Caki2 (cell line): ENCODE measurements around the gene NAGS. TPM values are rescaled to one million over a fixed set of nuclear protein-coding genes. Genes with fewer than 3 reads are reported as not detected.
"Not testable (repeated sequence)": the region's sequence is repeated elsewhere in the genome, so short reads cannot be mapped to it uniquely, and the experiment has no call there.

Source experiments
- DNase-seq: peaks from one replicate; pipeline ENCODE4 v3.0.0-alpha.2; 2015; ENCODE audit warnings: low read depth
- in situ Hi-C: cut with HindIII; loops from 2 replicates; pipeline ENCODE4 v1.10.0; 2016; ENCODE audit warnings: low sequenced_read_pairs, low pct_unique_long_range_greater_than_20kb, mixed read lengths
- total RNA-seq: library from RNA; depleted of rRNA; stranded (reverse); fragments of >200 nt; shearing (Covaris generic); gene quantifications from 2 replicates; pipeline ENCODE4 v1.2.3, GENCODE V29; 2014; ENCODE audit warnings: low replicate concordance; rRNA removed

The NAGS gene, protein sequence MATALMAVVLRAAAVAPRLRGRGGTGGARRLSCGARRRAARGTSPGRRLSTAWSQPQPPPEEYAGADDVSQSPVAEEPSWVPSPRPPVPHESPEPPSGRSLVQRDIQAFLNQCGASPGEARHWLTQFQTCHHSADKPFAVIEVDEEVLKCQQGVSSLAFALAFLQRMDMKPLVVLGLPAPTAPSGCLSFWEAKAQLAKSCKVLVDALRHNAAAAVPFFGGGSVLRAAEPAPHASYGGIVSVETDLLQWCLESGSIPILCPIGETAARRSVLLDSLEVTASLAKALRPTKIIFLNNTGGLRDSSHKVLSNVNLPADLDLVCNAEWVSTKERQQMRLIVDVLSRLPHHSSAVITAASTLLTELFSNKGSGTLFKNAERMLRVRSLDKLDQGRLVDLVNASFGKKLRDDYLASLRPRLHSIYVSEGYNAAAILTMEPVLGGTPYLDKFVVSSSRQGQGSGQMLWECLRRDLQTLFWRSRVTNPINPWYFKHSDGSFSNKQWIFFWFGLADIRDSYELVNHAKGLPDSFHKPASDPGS
- 1.5 and 3.0 TPM in 2 replicates for total RNA-seq

DNA sequence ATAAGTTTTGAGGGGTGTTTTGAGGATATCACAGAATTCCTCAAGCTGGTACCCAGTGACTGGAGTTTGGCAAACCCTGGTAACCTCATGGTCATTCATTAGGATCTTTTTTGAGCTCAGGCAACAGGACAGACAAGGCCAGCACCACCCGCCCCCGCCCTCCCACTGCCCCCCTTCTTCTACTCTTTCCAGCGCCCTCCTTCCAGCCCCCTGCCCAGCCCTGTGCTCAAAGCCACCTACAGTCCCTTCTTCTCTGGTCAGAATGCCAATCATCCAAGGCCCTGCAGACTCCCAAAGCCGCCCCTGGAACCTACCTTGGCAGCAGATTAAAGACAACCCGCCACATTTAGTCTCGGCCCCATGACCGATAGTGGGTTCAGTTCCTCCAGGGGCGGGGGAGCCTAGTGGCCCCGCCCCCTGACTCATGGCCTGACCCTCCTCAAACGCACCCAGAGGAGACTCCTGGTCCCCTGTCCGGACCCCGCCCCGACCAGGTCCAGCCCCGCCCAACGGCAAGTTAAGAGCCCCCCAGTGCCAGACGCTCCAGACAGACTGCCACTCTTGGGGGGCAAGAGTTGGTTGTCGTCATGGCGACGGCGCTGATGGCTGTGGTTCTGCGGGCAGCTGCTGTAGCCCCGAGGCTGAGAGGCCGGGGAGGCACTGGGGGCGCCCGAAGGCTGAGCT, at the start of gene NAGS:
Gene NAGS (plus strand): TSS at position 546 of the 684 bp plus-strand sequence. CDS start 42 bp downstream, at position 588.
- DNase-seq = no peak
- in situ Hi-C loops = no loop called here

GRCh38 chr17:43956222-43956621, 48.2 kb upstream of the NAGS start:
- no peak for DNase-seq
- in situ Hi-C loops = no loop called here

- in situ Hi-C loops = no loop called here
- peak; percentile 24 for DNase-seq
Observed at GRCh38 chr17:43958748-43959352, 45.6 kb upstream of the NAGS start.

GRCh38 chr17:43961292-43961691, 43.1 kb upstream of the NAGS start:
- in situ Hi-C loops, DNase-seq: not testable (repeated sequence)

DNA sequence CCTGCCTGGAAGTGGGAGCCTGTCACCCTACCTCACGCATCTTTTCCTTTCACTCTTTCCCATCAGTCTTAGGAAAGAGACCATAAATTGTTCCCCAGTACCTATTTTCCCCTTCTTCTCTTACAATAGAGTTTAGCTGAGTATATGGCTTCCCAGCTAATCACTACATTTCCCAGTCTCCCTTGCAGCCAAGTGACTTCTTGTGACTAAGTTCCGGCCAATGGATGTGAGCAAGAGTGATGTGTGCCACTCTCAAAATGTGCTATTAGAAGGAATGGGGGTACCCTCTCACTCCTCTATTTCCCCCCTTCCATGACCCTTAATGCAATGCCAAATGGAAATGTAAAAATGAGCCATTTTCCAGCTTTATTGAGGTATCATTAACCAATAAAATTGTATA, 42.5 kb upstream of the NAGS start:
- in situ Hi-C loops = no loop called here
- DNase-seq = no peak

DNA sequence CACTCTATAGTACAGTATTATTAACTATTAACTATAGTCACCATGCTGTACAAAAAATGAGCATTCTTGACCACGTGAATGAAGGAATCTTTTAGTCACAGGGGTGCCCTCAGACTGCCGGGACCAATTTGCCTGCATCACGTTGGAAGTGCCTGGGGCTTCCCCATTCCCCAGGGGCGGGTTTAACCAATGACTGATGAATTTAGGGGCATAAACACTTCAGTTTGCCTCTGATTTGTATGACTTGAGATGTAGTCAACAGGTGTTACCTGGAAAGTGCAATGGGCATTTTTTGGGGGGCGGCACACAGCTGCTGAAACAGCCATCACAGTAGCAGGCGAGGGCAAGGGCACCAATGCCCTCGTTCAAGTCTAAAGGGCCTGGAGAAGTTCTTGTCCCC, 41.9 kb upstream of the NAGS start:
- DNase-seq = no peak
- in situ Hi-C loops = no loop called here

DNA sequence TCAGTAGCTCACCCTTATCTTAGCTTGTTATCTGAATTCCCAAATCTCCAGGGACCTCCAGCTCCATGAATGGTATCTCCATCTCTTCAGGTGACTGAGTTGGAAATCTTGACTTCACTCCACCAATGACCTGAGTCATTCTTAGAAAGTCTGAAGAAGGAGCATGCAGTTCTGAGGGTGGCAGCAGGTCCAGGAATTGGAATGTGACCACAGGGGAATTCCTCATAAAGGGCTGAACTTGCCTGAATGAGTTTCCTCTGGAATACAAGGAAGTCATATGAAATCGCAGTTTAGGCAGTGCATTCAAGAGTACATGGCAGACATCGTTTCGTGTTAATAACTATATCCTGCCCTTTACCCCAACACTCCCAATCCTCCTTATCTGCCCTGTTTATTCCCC, 38.1 kb upstream of the NAGS start:
- DNase-seq = peak; percentile 70
- in situ Hi-C loops = no loop called here

DNA sequence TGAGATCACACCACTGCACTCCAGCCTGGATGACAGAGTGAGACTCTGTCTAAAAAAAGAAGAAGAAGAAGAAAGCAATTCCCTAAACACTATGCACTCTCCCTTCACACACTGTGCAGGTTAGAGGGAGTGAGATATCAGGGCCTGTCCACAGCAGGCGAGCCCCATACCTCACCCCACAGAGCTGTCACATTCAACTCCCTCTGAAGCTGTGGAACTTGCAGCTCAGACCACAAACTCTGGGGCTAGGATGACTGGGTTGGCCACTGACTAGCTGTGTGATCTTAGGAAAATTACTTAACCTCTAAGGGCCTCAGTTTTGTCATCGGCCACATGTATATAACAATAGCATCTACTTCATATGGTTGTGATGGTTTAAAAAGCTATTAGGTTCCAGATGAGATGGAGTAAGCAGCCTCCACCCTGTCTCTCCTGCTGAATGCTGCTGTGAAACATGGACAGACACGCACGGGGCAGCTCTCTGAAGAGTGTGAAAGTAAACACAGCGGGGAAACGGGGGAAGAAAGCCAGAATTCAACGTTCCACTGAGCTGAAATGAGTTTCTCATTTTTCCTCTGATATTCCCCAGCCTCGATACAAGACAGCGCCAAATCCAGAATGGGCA, 37.1 kb upstream of the NAGS start:
- in situ Hi-C loops = no loop called here
- no peak for DNase-seq

DNA sequence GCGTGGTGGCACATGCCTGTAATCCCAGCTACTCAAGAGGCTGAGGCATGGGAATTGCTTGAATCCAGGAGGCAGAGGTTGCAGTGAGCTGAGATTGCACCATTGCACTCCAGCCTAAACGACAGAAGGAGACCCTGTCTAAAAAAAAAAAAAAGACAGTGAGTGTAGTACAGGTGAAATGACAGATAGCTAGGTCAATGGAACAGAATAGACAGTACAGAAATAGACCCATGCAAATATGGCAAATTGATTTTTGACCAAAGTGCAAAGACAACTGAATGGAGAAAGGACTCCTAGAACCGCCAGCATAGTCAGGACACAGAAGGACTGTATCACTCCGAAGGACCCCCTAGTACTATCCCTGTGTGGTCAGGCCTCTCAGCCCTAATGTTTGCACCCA, 34.1 kb upstream of the NAGS start:
- no peak for DNase-seq
- in situ Hi-C loops = no loop called here

- DNase-seq, in situ Hi-C loops: not testable (repeated sequence)
Observed at GRCh38 chr17:43971436-43971835, 33.0 kb upstream of the NAGS start.

DNA sequence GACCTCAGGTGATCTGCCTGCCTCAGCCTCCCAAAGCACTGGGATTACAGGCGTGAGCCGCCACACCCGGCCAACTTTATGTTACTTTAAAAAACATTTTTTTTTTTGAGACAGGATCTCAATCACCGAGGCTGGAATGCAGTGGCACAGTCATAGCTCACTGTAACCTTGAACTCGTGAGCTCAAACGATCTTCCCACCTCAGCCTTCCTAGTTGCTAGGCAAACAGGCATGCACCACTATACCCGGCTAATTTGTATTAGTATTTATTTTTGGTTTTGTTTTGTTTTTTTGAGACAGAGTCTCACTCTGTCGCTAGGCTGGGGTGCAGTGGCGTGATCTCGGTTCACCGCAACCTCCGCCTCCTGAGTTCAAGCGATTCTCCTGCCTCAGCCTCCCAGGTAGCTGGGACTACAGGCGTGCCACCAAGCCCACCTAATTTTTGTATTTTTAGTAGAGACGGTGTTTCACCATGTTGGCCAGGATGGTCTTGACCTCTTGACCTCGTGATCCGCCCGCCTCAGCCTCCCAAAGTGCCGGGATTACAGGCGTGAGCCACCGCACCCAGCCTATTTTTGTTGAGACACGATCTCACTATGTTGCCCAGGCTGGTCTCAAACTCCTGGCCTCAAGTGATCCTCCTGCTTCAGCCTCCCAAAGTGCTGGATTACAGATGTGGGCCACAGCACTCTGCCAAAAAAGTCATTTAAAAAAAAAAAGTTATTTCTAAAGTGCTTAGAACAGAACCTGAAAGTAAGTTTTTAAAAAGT, 31.8 kb upstream of the NAGS start:
- in situ Hi-C loops, DNase-seq: not testable (repeated sequence)

DNA sequence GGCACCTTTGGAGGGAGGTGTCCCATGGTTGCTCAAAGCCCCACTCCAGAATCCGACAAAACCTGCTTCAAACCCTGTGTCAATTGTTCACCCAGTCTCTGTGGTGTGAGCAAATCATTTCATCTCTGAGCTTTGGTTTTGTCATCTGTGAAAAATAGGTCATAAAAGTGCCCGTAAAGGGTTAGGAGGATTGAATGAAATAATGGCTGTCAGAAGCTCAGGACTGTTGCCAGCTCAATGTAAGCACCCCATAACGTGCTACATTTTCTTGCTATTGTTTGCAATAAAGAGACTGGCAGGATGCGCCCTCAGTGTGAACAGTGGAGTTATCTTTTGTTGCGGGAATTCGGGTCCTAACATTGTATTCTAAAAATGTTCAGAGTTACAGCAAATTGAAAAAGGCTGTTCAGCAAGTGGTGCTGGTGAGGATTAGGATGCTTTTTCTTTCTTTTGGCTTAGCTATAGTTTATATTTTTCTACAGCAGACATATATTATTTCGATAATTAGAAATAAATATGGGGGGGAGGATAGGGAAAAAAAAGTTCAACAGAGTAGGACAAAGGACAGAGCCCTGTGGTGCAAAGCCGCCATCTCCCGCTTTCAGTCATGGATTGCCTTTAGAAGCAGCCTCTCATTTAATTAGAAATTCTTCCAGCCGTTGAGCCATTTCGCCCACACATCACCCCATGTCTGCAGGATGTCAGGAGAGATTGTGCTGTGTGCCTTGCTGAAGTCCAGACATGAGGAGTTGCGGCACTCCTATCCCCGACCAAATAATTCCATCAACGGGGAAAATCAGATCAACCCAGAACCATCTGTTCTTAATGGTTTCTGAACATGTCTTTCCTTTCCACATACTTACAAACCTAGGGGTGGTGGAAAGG, 29.8 kb upstream of the NAGS start:
- DNase-seq = no peak
- in situ Hi-C loops = no loop called here

GRCh38 chr17:43975898-43976297, 28.5 kb upstream of the NAGS start:
- in situ Hi-C loops = no loop called here

DNA sequence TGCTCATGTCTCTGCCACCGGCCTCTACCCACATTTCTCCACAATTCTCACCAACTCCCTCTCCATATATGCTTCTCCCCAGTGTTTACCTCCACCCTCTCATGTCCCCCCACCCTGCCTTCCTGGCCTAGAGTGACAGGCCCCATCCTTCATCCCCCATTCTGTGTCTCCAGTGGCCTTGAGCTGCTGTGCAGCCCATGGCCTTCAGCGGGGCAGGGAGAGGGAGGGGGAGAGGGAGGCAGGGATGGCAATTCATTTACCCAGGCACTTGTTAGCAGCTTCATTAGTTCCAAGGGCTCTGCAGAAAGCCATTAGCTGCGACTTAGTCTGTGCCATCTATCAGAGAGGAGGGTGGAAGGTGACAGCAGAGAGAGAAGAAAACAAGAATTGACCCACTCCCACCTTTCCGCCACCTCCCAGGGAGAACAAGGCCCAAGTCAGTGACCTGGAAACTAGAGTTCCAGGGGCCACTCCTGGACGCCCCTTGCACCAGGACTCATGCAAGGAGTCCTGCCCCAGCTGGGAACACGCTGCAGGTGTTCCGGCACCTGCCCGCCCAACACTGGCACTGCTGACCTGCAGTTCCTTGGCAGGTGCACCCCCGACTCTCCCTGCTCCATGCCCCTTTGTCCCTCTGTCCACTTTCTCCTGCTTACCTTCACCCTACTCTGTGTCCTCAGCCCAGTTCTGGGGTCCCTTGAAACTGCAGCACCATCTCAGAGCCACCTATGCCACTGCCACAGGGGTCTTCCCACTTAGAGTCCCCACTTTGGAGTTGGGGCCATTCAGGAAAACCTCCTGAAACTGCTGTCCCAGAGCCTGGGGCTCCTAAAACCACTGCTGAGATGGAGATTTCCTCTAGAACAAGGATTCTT, 27.2 kb upstream of the NAGS start:
- in situ Hi-C loops = no loop called here
- DNase-seq = no peak

More at GRCh38 chr17:43975898-43976297, 28.5 kb upstream of the NAGS start:
- DNase-seq = no peak

DNA sequence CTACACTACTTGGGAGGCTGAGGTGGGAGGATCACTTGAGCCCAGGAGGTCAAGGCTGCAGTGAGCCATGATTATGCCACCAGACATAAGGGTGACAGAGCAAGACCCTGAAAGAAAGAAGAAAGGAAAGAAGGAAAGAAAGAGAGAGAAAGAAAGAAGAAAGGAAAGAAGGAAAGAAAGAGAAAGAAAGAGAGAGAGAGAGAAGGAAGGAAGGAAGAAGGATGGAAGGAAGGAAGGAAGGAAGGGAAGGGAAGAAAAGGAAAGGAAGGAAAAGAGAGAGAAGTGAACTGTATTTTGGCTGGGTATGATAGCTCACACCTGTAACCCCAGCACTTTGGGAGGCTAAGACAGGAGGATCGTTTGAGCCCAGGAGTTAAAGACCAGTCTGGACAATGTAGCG, 26.3 kb upstream of the NAGS start:
- no peak for DNase-seq
- in situ Hi-C loops = no loop called here

GRCh38 chr17:43979011-43979410, 25.4 kb upstream of the NAGS start:
- in situ Hi-C loops = no loop called here
- DNase-seq = no peak
